GM18526 (cell line): ENCODE results near the gene C1QTNF6.

Experiments used
- POLR2A ChIP-seq: IDR thresholded peaks from 3 replicates; pipeline ENCODE4 v1.6.1; 2011; ENCODE audit not compliant: insufficient read length; ENCODE audit errors: extremely low read depth

C1QTNF6 gene

GRCh38 chr22:37156686-37157435 lies 31.2 kb downstream of the C1QTNF6 start:
- no peak for TF ChIP-seq POLR2A

- TF ChIP-seq POLR2A: no peak
Observed at GRCh38 chr22:37155971-37156370, 32.1 kb downstream of the C1QTNF6 start.

DNA sequence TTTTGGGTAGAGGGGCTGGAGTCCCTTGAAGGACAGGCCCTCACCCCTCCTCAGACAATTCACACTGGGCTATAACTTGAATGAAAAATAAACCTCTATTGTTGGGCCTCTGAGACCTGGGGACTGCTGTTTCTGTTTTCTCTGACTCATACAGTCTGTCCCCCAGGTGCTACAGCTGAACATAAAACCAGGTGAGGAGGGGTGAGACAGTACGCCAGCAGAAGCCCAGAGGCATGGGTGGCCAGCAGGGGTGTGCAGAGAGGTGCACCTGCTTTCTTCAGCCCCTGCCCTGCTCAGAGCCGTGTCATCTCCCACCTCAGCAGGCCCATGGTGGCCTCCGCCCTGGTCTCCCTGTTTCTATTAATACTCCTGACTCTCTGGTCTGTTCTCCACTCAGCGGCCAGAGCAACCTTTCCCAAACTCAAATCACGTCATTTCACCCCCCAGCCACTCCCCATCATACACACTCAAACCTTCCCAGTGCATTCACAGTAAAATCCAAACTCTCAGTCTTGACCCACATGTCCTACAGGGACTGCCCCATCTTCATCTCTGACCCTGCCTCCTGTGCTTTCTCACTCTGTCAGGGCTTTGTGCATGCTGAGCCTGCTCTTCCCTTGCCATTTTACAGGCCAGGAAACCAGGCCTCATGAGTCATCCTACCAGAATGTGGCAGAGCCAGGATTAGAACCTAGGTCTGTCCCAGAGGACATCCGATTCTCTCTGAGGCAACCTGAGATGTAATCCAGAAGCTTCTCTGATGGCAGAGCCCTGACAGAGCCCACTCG lies 32.9 kb downstream of the C1QTNF6 start:
- TF ChIP-seq POLR2A: no peak

DNA sequence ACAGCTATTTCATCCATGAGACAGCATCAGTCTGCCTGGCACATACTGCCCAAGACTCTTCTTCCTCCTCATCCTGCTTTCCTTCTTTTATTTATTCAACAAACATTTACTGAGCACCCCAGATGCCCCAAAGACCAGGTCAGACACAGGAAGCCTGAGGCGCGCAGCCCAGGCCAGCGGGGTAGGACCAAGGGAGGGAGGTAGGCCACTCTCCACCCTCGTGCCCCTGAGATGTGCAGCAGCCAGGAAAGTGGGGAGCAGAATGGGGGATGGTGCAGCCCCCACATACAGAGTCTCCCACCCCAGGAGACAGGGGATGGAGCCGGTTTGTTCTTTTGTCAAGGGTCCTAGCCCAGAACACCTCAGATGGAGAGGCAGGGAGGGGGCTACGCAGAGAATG lies 34.1 kb downstream of the C1QTNF6 start:
- no peak for TF ChIP-seq POLR2A

GRCh38 chr22:37151401-37151800 lies 36.6 kb downstream of the C1QTNF6 start:
- no peak for TF ChIP-seq POLR2A

DNA sequence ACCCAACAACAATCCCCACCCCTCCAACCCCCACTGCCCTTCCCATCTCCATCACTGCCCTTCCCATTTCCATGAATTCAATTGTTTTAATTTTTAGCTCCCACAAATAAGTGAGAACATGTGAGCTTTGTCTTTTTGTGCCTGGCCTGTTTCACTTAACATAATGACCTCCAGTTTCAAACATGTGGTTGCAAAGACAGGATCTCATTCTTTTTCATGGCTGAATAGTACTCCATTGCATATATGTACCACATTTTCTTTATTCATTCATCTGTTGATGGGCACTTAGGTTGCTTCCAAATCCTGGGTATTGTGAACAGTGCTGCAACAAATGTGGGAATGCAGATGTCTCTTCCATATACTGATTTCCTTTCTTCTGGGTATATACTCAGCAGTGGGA lies 37.3 kb downstream of the C1QTNF6 start:
- no peak for TF ChIP-seq POLR2A

- no peak for TF ChIP-seq POLR2A
Observed at GRCh38 chr22:37148742-37149665, 39.0 kb downstream of the C1QTNF6 start.

GRCh38 chr22:37148031-37148651 lies 39.9 kb downstream of the C1QTNF6 start:
- no peak for TF ChIP-seq POLR2A

GRCh38 chr22:37147186-37147990 lies 40.7 kb downstream of the C1QTNF6 start:
- TF ChIP-seq POLR2A: no peak

DNA sequence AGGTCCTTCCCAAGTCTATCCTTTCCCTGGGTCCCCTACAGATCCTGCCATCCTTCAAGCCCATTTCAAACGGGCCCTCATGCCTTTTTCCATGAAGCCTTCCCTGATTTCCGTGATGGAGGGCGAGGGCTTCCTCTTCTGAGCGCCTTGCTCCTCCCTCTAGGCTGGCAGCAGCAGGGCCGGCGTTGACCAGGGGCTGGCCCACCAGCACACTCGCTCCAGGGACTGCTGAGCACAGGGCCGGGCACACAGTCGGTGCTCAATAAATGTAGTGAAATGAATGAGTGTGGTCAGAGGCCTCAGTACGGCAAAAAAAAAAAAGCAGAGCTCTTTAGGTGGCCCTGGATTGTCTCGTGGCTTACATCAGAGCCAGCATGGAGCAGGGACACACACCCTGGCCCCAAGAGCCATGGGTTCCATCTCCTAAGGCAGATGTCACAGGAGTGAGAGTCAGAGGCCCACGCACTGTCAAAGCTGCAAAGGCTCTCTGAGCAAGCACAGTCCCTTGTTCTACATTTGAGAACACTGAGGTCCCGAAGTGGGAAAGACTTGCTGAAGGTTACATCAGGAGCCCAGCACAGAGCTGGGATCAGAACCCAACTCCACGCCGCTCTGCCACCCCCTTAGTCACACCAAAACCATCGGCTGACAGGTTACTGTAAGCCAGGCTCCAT lies 41.4 kb downstream of the C1QTNF6 start:
- TF ChIP-seq POLR2A: no peak

DNA sequence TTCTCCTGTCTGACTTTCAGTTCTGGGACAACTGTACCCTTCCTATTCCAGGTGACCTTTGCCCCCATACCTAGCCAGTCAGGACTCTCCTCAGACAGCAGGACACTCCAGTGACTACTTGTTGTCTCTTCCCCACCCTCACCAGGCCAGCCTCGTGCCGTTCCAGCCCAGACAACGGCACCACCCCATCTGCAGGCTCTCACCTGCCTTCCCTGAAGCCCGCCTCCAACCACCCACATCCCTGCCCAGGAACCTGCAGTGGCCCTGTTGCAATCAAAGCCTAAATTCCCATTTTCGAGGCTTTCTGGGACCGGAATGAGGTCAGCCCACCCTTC lies 42.0 kb downstream of the C1QTNF6 start:
- no peak for TF ChIP-seq POLR2A

GRCh38 chr22:37145180-37146050 lies 42.6 kb downstream of the C1QTNF6 start:
- no peak for TF ChIP-seq POLR2A

- TF ChIP-seq POLR2A: no peak
Observed at GRCh38 chr22:37144180-37144554, 43.9 kb downstream of the C1QTNF6 start.
